GM15510 (cell line): Measurements from ENCODE around the gene DBT.

Source experiments
- POLR2A ChIP-seq: IDR thresholded peaks from 3 replicates; pipeline ENCODE4 v1.6.1; 2011; ENCODE audit warnings: borderline replicate concordance; ENCODE audit not compliant: insufficient read length; ENCODE audit errors: extremely low read depth

DBT gene

DNA sequence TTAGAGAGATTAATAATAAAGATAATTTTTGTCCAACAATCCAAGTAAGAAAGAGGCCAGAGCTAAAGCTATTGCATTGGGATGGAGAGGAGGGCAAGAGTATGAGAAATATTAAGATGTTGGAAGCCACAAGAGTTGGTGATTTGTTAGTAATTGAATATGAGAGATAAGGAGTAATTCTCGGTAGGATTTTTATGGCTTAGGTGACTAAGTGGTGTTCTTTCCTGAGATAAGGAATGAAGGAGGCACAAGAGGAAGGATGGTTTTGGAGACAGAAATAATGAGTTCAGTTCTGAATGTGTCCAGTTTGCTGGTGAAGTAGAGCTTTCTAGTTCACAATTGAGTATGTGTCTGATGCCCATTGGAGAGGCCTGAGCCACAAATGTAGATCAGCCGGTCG, 107.3 kb downstream of the DBT start:
- no peak for TF ChIP-seq POLR2A

DNA sequence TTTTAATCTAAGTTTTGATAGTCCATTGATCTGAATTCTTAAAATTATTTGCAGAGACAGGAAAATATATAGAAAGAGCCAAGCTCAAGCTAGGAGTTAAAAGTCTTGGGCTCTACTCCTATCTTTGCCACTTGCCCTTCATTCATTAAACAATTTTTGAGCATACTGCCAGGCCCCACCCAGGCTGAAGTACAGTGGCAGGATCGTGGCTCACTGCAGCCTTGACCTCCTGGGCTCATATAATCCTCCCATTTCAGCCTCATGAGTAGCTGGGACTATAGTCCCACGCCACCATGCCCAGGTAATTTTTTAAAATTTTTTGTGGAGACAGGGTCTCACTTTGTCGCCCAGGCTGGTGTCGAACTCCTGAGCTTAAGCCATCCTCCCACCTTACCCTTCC, 108.4 kb downstream of the DBT start:
- TF ChIP-seq POLR2A = no peak

DNA sequence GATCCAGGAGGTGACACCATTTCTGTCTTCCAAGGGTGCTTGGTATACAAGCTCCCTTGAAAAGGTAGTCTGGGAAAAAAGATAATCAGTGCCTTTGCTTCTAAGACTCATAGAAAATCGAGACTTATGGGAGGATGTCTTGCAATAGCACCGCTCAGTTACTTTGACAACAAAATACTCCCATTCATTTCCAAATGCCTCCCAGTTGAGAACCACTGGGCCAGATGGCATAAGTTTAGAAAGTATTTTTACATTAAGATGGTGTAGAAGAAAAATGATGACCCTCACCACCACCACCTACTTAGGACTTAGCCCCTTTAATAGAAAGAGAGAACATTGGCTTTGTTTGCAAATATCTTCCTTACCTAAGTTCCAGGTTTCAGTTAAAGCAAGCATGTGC, 112.0 kb downstream of the DBT start:
- no peak for TF ChIP-seq POLR2A
